NCI-H2227 (cell line): ENCODE data around the gene CASZ1.

Experiments
- DNase-seq: peaks from one replicate; lab custom pipeline; 2025; ENCODE audit not compliant: unreplicated experiment; lab: John Stamatoyannopoulos, UW

CASZ1 gene

GRCh38 chr1:10710489-10710888 lies 86.0 kb downstream of the CASZ1 start:
- DNase-seq = no peak

GRCh38 chr1:10709646-10710045 lies 86.8 kb downstream of the CASZ1 start:
- DNase-seq = no peak

GRCh38 chr1:10709165-10709564 lies 87.3 kb downstream of the CASZ1 start:
- no peak for DNase-seq

GRCh38 chr1:10708757-10709156 lies 87.7 kb downstream of the CASZ1 start:
- DNase-seq = no peak

- DNase-seq = no peak
These were observed 89.2 kb downstream of the CASZ1 start for GRCh38 chr1:10707208-10707607.

- no peak for DNase-seq
These were observed 90.0 kb downstream of the CASZ1 start for GRCh38 chr1:10706376-10706913.

- DNase-seq = no peak
These were observed 90.5 kb downstream of the CASZ1 start for GRCh38 chr1:10705953-10706352.

- DNase-seq = peak; percentile 22
These were observed 92.0 kb downstream of the CASZ1 start for GRCh38 chr1:10704368-10704882.

- DNase-seq = no peak
These were observed 92.7 kb downstream of the CASZ1 start for GRCh38 chr1:10703702-10704101.

GRCh38 chr1:10701145-10701544 lies 95.3 kb downstream of the CASZ1 start:
- no peak for DNase-seq

- no peak for DNase-seq
These were observed 97.0 kb downstream of the CASZ1 start for GRCh38 chr1:10699470-10699835.

- no peak for DNase-seq
These were observed 97.5 kb downstream of the CASZ1 start for GRCh38 chr1:10698726-10699469.

GRCh38 chr1:10697621-10698160 lies 98.8 kb downstream of the CASZ1 start:
- DNase-seq = no peak

- DNase-seq = no peak
These were observed 99.5 kb downstream of the CASZ1 start for GRCh38 chr1:10696977-10697376.

GRCh38 chr1:10694633-10695627 lies 101.5 kb downstream of the CASZ1 start:
- DNase-seq = peak; percentile 92

- no peak for DNase-seq
These were observed 102.2 kb downstream of the CASZ1 start for GRCh38 chr1:10694274-10694632.

- DNase-seq = peak; percentile 50
These were observed 102.8 kb downstream of the CASZ1 start for GRCh38 chr1:10693497-10694273.

GRCh38 chr1:10693152-10693496 lies 103.3 kb downstream of the CASZ1 start:
- DNase-seq = no peak

- no peak for DNase-seq
These were observed 103.9 kb downstream of the CASZ1 start for GRCh38 chr1:10692401-10693021.

GRCh38 chr1:10691740-10692125 lies 104.7 kb downstream of the CASZ1 start:
- no peak for DNase-seq
